H1 (cell line): ENCODE measurements around the gene SLC26A11. TPM values are rescaled to one million over a fixed set of nuclear protein-coding genes. Genes with fewer than 3 reads are reported as not detected.

Source experiments
- CTCF ChIA-PET: fragments of 300-600 bp; sonication (Branson Sonifier 250); formaldehyde crosslinking; loops from one replicate; lab custom pipeline; 2021; ENCODE audit not compliant: partially characterized antibody; lab: Charles Lee
- POLR2A ChIA-PET: fragments of 300-600 bp; sonication (Branson Sonifier 250); formaldehyde crosslinking; loops from one replicate; lab custom pipeline; 2021; ENCODE audit warnings: inconsistent platforms; ENCODE audit not compliant: partially characterized antibody; lab: Charles Lee
- DNase-seq, 2 experiments: peaks; one replicate each; pipeline versions ENCODE4 v3.0.0 to v3.0.0-alpha.2; 2010 to 2022; ENCODE audit warnings: low spot score in 2 of 2, low read depth in 1 of 2, mixed read lengths in 1 of 2
- FAIRE-seq: peaks from 2 replicates; lab custom pipeline; 2011; peaks lifted over from hg19 to GRCh38; lab: Jason Lieb, UNC
- H2AFZ ChIP-seq: 2 replicates; pipeline ENCODE4 v1.8.1; 2012; ENCODE audit warnings: low read length, inconsistent platforms
- H2AK5ac ChIP-seq: 2 replicates; pipeline ENCODE4 v1.6.1; 2013; ENCODE audit warnings: low read depth, low read length
- H2BK120ac ChIP-seq: replicated peaks from 2 replicates; pipeline ENCODE3; 2013; ENCODE audit warnings: low read depth, low read length, inconsistent platforms
- H2BK12ac ChIP-seq: 2 replicates; pipeline ENCODE4 v1.6.1; 2013; ENCODE audit warnings: low read depth, low read length
- H2BK15ac ChIP-seq: 2 replicates; pipeline ENCODE4 v1.6.1; 2013; ENCODE audit warnings: low read length
- H2BK20ac ChIP-seq: 2 replicates; pipeline ENCODE4 v1.6.1; 2013; ENCODE audit warnings: low read length
- H2BK5ac ChIP-seq: 2 replicates; pipeline ENCODE4 v1.6.1; 2013; ENCODE audit warnings: low read depth, low read length
- H3K14ac ChIP-seq: 2 replicates; pipeline ENCODE4 v1.6.1; 2013; ENCODE audit warnings: inconsistent platforms; ENCODE audit not compliant: insufficient read length
- H3K18ac ChIP-seq: 2 replicates; pipeline ENCODE4 v1.6.1; 2013; ENCODE audit warnings: low read length; ENCODE audit errors: extremely low read depth
- H3K23ac ChIP-seq: 2 replicates; pipeline ENCODE4 v1.6.1; 2013; ENCODE audit warnings: inconsistent platforms; ENCODE audit not compliant: insufficient read length
- H3K23me2 ChIP-seq: 2 replicates; pipeline ENCODE4 v1.6.1; 2013; ENCODE audit warnings: low read depth, low read length
- H3K27ac ChIP-seq: 2 replicates; pipeline ENCODE4 v1.6.1; 2011; ENCODE audit warnings: low read depth, low read length, inconsistent platforms
- H3K27me3 ChIP-seq, 4 experiments: replicated peaks in 1 of 4; 1 replicate in 1 of 4; 2 replicates in 3 of 4; pipeline versions ENCODE4 v1.6.1 to v1.8.1; 2011 to 2013; ENCODE audit warnings: low read length in 3 of 4, mild to moderate bottlenecking in 3 of 4, inconsistent platforms in 2 of 4, mixed read lengths in 2 of 4, moderate library complexity in 1 of 4; ENCODE audit not compliant: control insufficient read depth in 3 of 4, insufficient read depth in 3 of 4; ENCODE audit errors: extremely low read depth in 1 of 4
- H3K36me3 ChIP-seq, 4 experiments: 2 replicates each; pipeline versions ENCODE4 v1.6.1 to v1.8.1; 2011 to 2013; ENCODE audit warnings: mild to moderate bottlenecking in 4 of 4, low read length in 3 of 4, moderate library complexity in 2 of 4, control low read depth in 1 of 4, inconsistent platforms in 1 of 4; ENCODE audit not compliant: insufficient read depth in 4 of 4, control insufficient read depth in 2 of 4
- H3K4ac ChIP-seq: replicated peaks from 2 replicates; pipeline ENCODE3; 2013; ENCODE audit warnings: low read length, low read depth, mixed read lengths, inconsistent platforms; ENCODE audit not compliant: insufficient read length
- H3K4me1 ChIP-seq, 4 experiments: replicated peaks in 1 of 4; 1 replicate in 1 of 4; 2 replicates in 3 of 4; pipeline versions ENCODE4 v1.6.1 to v1.8.1; 2011 to 2013; ENCODE audit warnings: low read length in 3 of 4, inconsistent platforms in 2 of 4, mixed read lengths in 1 of 4; ENCODE audit not compliant: insufficient read depth in 4 of 4, control insufficient read depth in 3 of 4
- H3K4me2 ChIP-seq, 2 experiments: 2 replicates each; pipeline versions ENCODE4 v1.6.1 to v1.8.1; 2011 to 2013; ENCODE audit warnings: low read depth in 2 of 2, low read length in 2 of 2, control low read depth in 1 of 2, inconsistent platforms in 1 of 2, mild to moderate bottlenecking in 1 of 2; ENCODE audit not compliant: insufficient read depth in 1 of 2
- H3K4me3 ChIP-seq, 4 experiments: fragments of 200-600, 300-600 bp in 1 of 4; sonication (generic), shearing (Covaris generic), sonication (Bioruptor Twin) in 1 of 4; 2 replicates each; pipeline versions ENCODE4 v1.5.1 to v1.8.1; 2011 to 2016; ENCODE audit warnings: low read length in 4 of 4, low read depth in 3 of 4, control low read depth in 2 of 4, inconsistent platforms in 2 of 4, mild to moderate bottlenecking in 2 of 4, mixed read lengths in 1 of 4, moderate library complexity in 1 of 4; ENCODE audit not compliant: insufficient read depth in 2 of 4; ENCODE audit errors: extremely low read depth in 1 of 4
- H3K56ac ChIP-seq: replicated peaks from 2 replicates; pipeline ENCODE3; 2013; ENCODE audit warnings: low read depth, mild to moderate bottlenecking, mixed read lengths, low read length, inconsistent platforms; ENCODE audit not compliant: insufficient read length
- H3K79me1 ChIP-seq: 2 replicates; pipeline ENCODE4 v1.6.1; 2013; ENCODE audit warnings: low read depth, low read length, control low read depth
- H3K79me2 ChIP-seq, 2 experiments: 2 replicates each; pipeline versions ENCODE4 v1.6.1 to v1.8.1; 2012 to 2013; ENCODE audit warnings: low read length in 2 of 2, mild to moderate bottlenecking in 2 of 2, inconsistent platforms in 1 of 2; ENCODE audit not compliant: insufficient read depth in 2 of 2, control insufficient read depth in 1 of 2
- H3K9ac ChIP-seq, 4 experiments: replicated peaks in 1 of 4; 1 replicate in 1 of 4; 2 replicates in 3 of 4; pipeline versions ENCODE4 v1.6.1 to v1.8.1; 2011 to 2013; ENCODE audit warnings: low read depth in 3 of 4, low read length in 3 of 4, control low read depth in 2 of 4, mild to moderate bottlenecking in 2 of 4, moderate library complexity in 2 of 4, inconsistent platforms in 1 of 4; ENCODE audit errors: extremely low read depth in 1 of 4
- H3K9me3 ChIP-seq, 2 experiments: 2 replicates each; pipeline versions ENCODE4 v1.6.1 to v1.8.1; 2012 to 2013; ENCODE audit warnings: mild to moderate bottlenecking in 2 of 2, moderate library complexity in 2 of 2, control low read depth in 1 of 2, inconsistent platforms in 1 of 2, low read depth in 1 of 2, low read length in 1 of 2, mixed read lengths in 1 of 2; ENCODE audit not compliant: insufficient read depth in 2 of 2
- H4K20me1 ChIP-seq, 2 experiments: replicated peaks in 1 of 2; 2 replicates each; pipeline versions ENCODE3 to v1.8.1; 2011 to 2013; ENCODE audit warnings: inconsistent platforms in 2 of 2, low read length in 2 of 2, mild to moderate bottlenecking in 1 of 2; ENCODE audit not compliant: insufficient read depth in 2 of 2, control insufficient read depth in 1 of 2
- H4K5ac ChIP-seq: 2 replicates; pipeline ENCODE4 v1.6.1; 2013; ENCODE audit warnings: low read length, low read depth, mixed read lengths, inconsistent platforms; ENCODE audit not compliant: insufficient read length
- H4K8ac ChIP-seq: 2 replicates; pipeline ENCODE4 v1.8.0; 2013; ENCODE audit warnings: mild to moderate bottlenecking, moderate library complexity, low read length, inconsistent platforms; ENCODE audit not compliant: insufficient read depth; ENCODE audit errors: extremely low read depth
- H4K91ac ChIP-seq: replicated peaks from 2 replicates; pipeline ENCODE3; 2013; ENCODE audit warnings: low read length, mixed read lengths, inconsistent platforms; ENCODE audit not compliant: insufficient read length
- POLR2A ChIP-seq, 2 experiments: IDR thresholded peaks; 1 replicate in 1 of 2; 2 replicates in 1 of 2; pipeline ENCODE4 v1.6.1; 2011; ENCODE audit warnings: low read depth in 2 of 2, low read length in 2 of 2, mild to moderate bottlenecking in 2 of 2; ENCODE audit errors: control extremely low read depth in 1 of 2
- WGBS, 2 experiments: shearing (Covaris generic) in 1 of 2; methylation state at CpG; one replicate each; pipeline versions ENCODE4 v1.1.6 to v1.1.7; 2013 to 2015; ENCODE audit warnings: low lambda C conversion rate in 2 of 2, mixed read lengths in 2 of 2, inconsistent platforms in 1 of 2, low coverage in 1 of 2, missing lambda C conversion rate in 1 of 2; ENCODE audit not compliant: insufficient replicate concordance in 2 of 2, insufficient coverage in 1 of 2, insufficient read length in 1 of 2; ENCODE audit errors: extremely low coverage in 1 of 2, missing lambda C conversion rate in 1 of 2; 5-methylcytosine and 5-hydroxymethylcytosine counted together
- polyA plus RNA-seq, 7 experiments: library from polyadenylated mRNA; depleted of rRNA in 3 of 7; stranded (reverse) in 5 of 7; unstranded in 2 of 7; fragments of >200 nt in 5 of 7; fragments of 200-250 nt in 2 of 7; gene quantifications; 1 replicate in 5 of 7; 2 replicates in 1 of 7; 4 replicates in 1 of 7; pipeline versions ENCODE4 v1.2.1 to v1.2.3, GENCODE V29; 2011 to 2013; ENCODE audit warnings: missing spikeins in 2 of 7, mixed read lengths in 2 of 7
- total RNA-seq: library from RNA; stranded (reverse); fragmentation: NEBNext Ultra II Directional; extraction: Animal tissue kit (Norgen Biotek cat#: 25700); gene quantifications from 2 replicates; pipeline ENCODE4 v1.2.1, GENCODE V29; 2021

The SLC26A11 gene
- total and polyA plus RNA-seq, 2 of the 8 experiments (the other 6 are each of a cell fraction or from before 2014, with no cell fraction given): 15.5 to 25.9 TPM

GRCh38 chr17:80274871-80275449 lies 54.7 kb downstream of the SLC26A11 start:
- no peaks in the 10 kb centered on the region for H3K27me3 ChIP-seq
- no peak overlapping the region for H3K14ac ChIP-seq
- H2BK5ac ChIP-seq: no peak overlapping the region
- peaks cover 9% of the 10 kb centered on the region; the same call in 1 of the 2 replicates for H3K79me1 ChIP-seq
- no peak overlapping the region for H2BK20ac ChIP-seq
- no peak overlapping the region for H3K4me3 ChIP-seq
- no peak overlapping the region for H3K9ac ChIP-seq
- no peak overlapping the region for H3K18ac ChIP-seq
- H3K4me1 ChIP-seq: peaks cover 5 to 13% (median 8%) of the 10 kb centered on the region in 4 experiments
- H2BK120ac ChIP-seq: no peak overlapping the region
- no peak for FAIRE-seq
- DNase-seq: no peak
- no peaks in the 10 kb centered on the region for H3K9me3 ChIP-seq
- H4K5ac ChIP-seq: no peak overlapping the region
- ChIA-PET CTCF (no interaction called here), POLR2A (interaction anchor here (0.5 to 7.5 kb wide), 4 partner anchors 8 to 226 kb away, joined by 3 to 63 read pairs (median 5); partner anchors contain the start of gene RNF213)
- WGBS, 2 experiments: 93 to 100% methylated on average over 1 to 4 of the region's 4 CpGs
- no peak overlapping the region for H4K91ac ChIP-seq
- H3K56ac ChIP-seq: peak overlapping the region; percentile 98
- H4K8ac ChIP-seq: no peak overlapping the region; the same call in 1 of the 2 replicates
- no peaks in the 10 kb centered on the region for H3K79me2 ChIP-seq
- H3K36me3 ChIP-seq: peaks cover 0 to 2% (median 0%) of the 10 kb centered on the region in 4 experiments; a peak in 1 of 8 replicates
- H3K23ac ChIP-seq: no peak overlapping the region
- H4K20me1 ChIP-seq: peaks cover 0 to 12% of the 10 kb centered on the region in 2 experiments
- no peak overlapping the region for H3K4me2 ChIP-seq
- H2BK12ac ChIP-seq: no peak overlapping the region
- H2BK15ac ChIP-seq: no peak overlapping the region
- H3K4ac ChIP-seq: peak overlapping the region; percentile 38
- H3K23me2 ChIP-seq: peaks cover 5% of the 10 kb centered on the region; the same call in 1 of the 2 replicates
- no peak overlapping the region for H3K27ac ChIP-seq
- H2AFZ ChIP-seq: no peak overlapping the region
- H2AK5ac ChIP-seq: no peak overlapping the region
- TF ChIP-seq POLR2A (IDR thresholded peaks at IDR 0.05; ENCODE audit: control extremely low read depth in 1 of 2, low read depth in 2 of 2, low read length in 2 of 2): no peak
